GM23338 (cell line): ENCODE measurements around the gene SLC5A11. TPM values are rescaled to one million over a fixed set of nuclear protein-coding genes. Genes with fewer than 3 reads are reported as not detected.

Experiments used
- ATAC-seq: fragments of 200-7000 bp; cut with Tn5 transposase; 3 replicates; pipeline ENCODE4 v1.9.1; 2020
- DNase-seq: peaks from one replicate; pipeline ENCODE4 v3.0.0-alpha.2; 2015; ENCODE audit warnings: low spot score
- H2AFZ ChIP-seq: fragments of 200-600 bp; sonication (generic); 2 replicates; pipeline ENCODE4 v1.8.0; 2016; ENCODE audit warnings: antibody characterized with exemption, mild to moderate bottlenecking, moderate library complexity
- H3F3A ChIP-seq: fragments of 200-600 bp; sonication (generic); replicated peaks from 2 replicates; pipeline ENCODE4 v1.8.0; 2017; ENCODE audit warnings: antibody characterized with exemption, mixed run types, low read depth
- H3K27ac ChIP-seq: fragments of 200-600 bp; sonication (generic); 2 replicates; pipeline ENCODE4 v1.6.1; 2016; ENCODE audit warnings: low read depth
- H3K27me3 ChIP-seq: fragments of 200-600 bp; sonication (generic); 2 replicates; pipeline ENCODE4 v1.8.0; 2016; ENCODE audit warnings: mild to moderate bottlenecking, mixed run types, moderate library complexity; ENCODE audit not compliant: insufficient read depth
- H3K36me3 ChIP-seq: fragments of 200-600 bp; sonication (generic); 2 replicates; pipeline ENCODE4 v1.8.0; 2016; ENCODE audit warnings: mild to moderate bottlenecking; ENCODE audit not compliant: insufficient read depth
- H3K4me1 ChIP-seq: fragments of 200-600 bp; sonication (generic); 2 replicates; pipeline ENCODE4 v1.8.0; 2016; ENCODE audit warnings: mild to moderate bottlenecking, moderate library complexity; ENCODE audit not compliant: insufficient read depth
- H3K4me2 ChIP-seq: fragments of 200-600 bp; sonication (generic); 2 replicates; pipeline ENCODE4 v1.7.1; 2017; ENCODE audit warnings: mixed run types
- H3K4me3 ChIP-seq: fragments of 200-600 bp; sonication (generic); 2 replicates; pipeline ENCODE4 v1.6.1; 2016; ENCODE audit warnings: mixed run types
- H3K79me2 ChIP-seq: fragments of 200-600 bp; sonication (generic); replicated peaks from 2 replicates; pipeline ENCODE4 v1.8.0; 2017; ENCODE audit warnings: mild to moderate bottlenecking; ENCODE audit not compliant: insufficient read depth
- H3K9me2 ChIP-seq: fragments of 200-600 bp; sonication (generic); 2 replicates; pipeline ENCODE4 v1.8.0; 2017; ENCODE audit not compliant: insufficient read depth
- H4K20me1 ChIP-seq: fragments of 200-600 bp; sonication (generic); replicated peaks from 2 replicates; pipeline ENCODE4 v1.8.0; 2017; ENCODE audit warnings: mild to moderate bottlenecking; ENCODE audit not compliant: insufficient read depth
- H3K27ac Mint-ChIP-seq: 2 replicates; pipeline ENCODE4 v1.8.0; 2020; ENCODE audit warnings: inconsistent platforms, mild to moderate bottlenecking, moderate library complexity, mixed read lengths
- H3K27me3 Mint-ChIP-seq: 3 replicates; pipeline ENCODE4 v1.8.0; 2022; ENCODE audit warnings: low read depth, mild to moderate bottlenecking, moderate library complexity, mixed read lengths, inconsistent platforms; ENCODE audit not compliant: insufficient read depth, poor library complexity
- H3K36me3 Mint-ChIP-seq: 3 replicates; pipeline ENCODE4 v1.8.0; 2021; ENCODE audit warnings: low read depth, mild to moderate bottlenecking, inconsistent platforms, moderate library complexity, mixed read lengths
- H3K4me1 Mint-ChIP-seq: 3 replicates; pipeline ENCODE4 v1.8.0; 2020; ENCODE audit warnings: mild to moderate bottlenecking, inconsistent platforms, mixed read lengths
- H3K4me3 Mint-ChIP-seq: 3 replicates; pipeline ENCODE4 v1.8.0; 2021; ENCODE audit warnings: moderate library complexity, mild to moderate bottlenecking, inconsistent platforms, mixed read lengths
- H3K9me3 Mint-ChIP-seq: 3 replicates; pipeline ENCODE4 v1.8.0; 2020; ENCODE audit warnings: moderate library complexity, mild to moderate bottlenecking, inconsistent platforms, mixed read lengths
- CREB1 ChIP-seq: fragments of 250-450 bp; sonication (Bioruptor Pico); IDR thresholded peaks from 2 replicates; pipeline ENCODE4 v1.5.0; 2020; ENCODE audit warnings: low read depth, mild to moderate bottlenecking, moderate library complexity
- EZH2 ChIP-seq: fragments of 200-600 bp; sonication (generic); IDR thresholded peaks from one replicate; pipeline ENCODE4 v1.8.0; 2017; ENCODE audit warnings: antibody characterized with exemption, mild to moderate bottlenecking, low read depth; ENCODE audit not compliant: unreplicated experiment
- EZH2phosphoT487 ChIP-seq: fragments of 200-600 bp; sonication (generic); IDR thresholded peaks from one replicate; pipeline ENCODE4 v1.8.1; 2018; ENCODE audit warnings: antibody characterized with exemption; ENCODE audit not compliant: unreplicated experiment
- JUNB ChIP-seq: IDR thresholded peaks from one replicate; pipeline ENCODE4 v1.6.1; 2016; ENCODE audit warnings: antibody characterized with exemption; ENCODE audit not compliant: unreplicated experiment
- NANOG ChIP-seq: IDR thresholded peaks from 2 replicates; pipeline ENCODE4 v1.6.1; 2016; ENCODE audit warnings: antibody characterized with exemption, borderline replicate concordance
- POLR2AphosphoS5 ChIP-seq: IDR thresholded peaks from 2 replicates; pipeline ENCODE4 v1.6.1; 2016; ENCODE audit warnings: antibody characterized with exemption, low read depth
- STAT1 ChIP-seq: IDR thresholded peaks from one replicate; pipeline ENCODE4 v1.6.1; 2016; ENCODE audit warnings: antibody characterized with exemption; ENCODE audit not compliant: unreplicated experiment
- ZNF114 ChIP-seq: fragments of 250-450 bp; sonication (Bioruptor Pico); IDR thresholded peaks from 2 replicates; pipeline ENCODE4 v1.5.0; 2020; ENCODE audit warnings: mild to moderate bottlenecking, moderate library complexity
- ZNF331 ChIP-seq: fragments of 250-450 bp; sonication (Bioruptor Pico); IDR thresholded peaks from 2 replicates; pipeline ENCODE4 v1.5.0; 2020; ENCODE audit warnings: low read depth, mild to moderate bottlenecking, moderate library complexity
- polyA plus RNA-seq: library from polyadenylated mRNA; unstranded; fragments of >200 nt; fragmentation: Nextera tagmentation; extraction: Ambion mirVana; gene quantifications from 2 replicates; pipeline ENCODE4 v1.2.1, GENCODE V29; 2016
- total RNA-seq: library from RNA; depleted of rRNA; stranded (reverse); fragments of >200 nt; shearing (Covaris generic); gene quantifications from 2 replicates; pipeline ENCODE4 v1.2.3, GENCODE V29; 2014
- TF ChIP-seq, protein P1 (sequence below): IDR thresholded peaks from 2 replicates; pipeline ENCODE4 v1.6.1; 2016; ENCODE audit warnings: antibody characterized with exemption
- TF ChIP-seq, protein P2 (sequence below): IDR thresholded peaks from one replicate; pipeline ENCODE4 v1.6.1; 2018; ENCODE audit warnings: antibody characterized with exemption; ENCODE audit not compliant: unreplicated experiment

The SLC5A11 gene
- total and polyA plus RNA-seq, 2 experiments from 2014 or later: 0.07 TPM; not detected in 1

- TF ChIP-seq, protein P1, sequence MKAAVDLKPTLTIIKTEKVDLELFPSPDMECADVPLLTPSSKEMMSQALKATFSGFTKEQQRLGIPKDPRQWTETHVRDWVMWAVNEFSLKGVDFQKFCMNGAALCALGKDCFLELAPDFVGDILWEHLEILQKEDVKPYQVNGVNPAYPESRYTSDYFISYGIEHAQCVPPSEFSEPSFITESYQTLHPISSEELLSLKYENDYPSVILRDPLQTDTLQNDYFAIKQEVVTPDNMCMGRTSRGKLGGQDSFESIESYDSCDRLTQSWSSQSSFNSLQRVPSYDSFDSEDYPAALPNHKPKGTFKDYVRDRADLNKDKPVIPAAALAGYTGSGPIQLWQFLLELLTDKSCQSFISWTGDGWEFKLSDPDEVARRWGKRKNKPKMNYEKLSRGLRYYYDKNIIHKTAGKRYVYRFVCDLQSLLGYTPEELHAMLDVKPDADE: no peak
Observed at GRCh38 chr16:24853169-24853824, 7.5 kb downstream of the SLC5A11 start (continued).

GRCh38 chr16:24853830-24854229, 8.1 kb downstream of the SLC5A11 start:
- H2AFZ ChIP-seq: peak overlapping the region; percentile 91

DNA sequence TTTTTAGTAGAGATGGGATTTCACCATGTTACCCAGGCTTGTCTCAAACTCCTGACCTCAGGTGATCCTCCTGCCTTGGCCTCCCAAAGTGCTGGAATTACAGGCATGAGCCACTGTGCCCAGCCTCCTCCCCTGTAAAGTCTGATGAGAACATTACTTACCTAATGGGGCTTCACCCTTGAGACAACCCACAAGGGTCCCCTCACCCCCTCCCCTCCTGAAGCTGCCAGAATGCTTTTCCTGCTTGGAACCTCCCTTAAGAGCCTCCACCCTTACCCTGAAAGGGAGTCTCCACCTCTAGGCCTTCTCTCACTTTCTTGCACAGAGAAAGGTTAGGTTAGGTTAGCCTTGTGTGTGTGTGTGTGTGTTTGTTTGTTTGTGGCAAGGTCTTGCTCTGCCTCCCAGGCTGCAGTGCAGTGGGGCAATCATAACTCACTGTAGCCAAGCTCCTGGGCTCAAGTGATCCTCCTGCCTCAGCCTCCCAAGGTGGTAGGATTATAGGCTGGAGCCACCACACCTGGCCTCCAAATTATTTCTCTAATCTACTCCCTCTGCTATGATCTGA, 8.9 kb downstream of the SLC5A11 start:
- Histone ChIP-seq H3K4me1 (no peaks in the 10 kb centered on the region), H3F3A (no peaks in the 10 kb centered on the region), H3K27me3 (no peaks in the 10 kb centered on the region), H3K9me2 (no peaks in the 10 kb centered on the region), H3K4me3 (no peak overlapping the region), H3K79me2 (no peaks in the 10 kb centered on the region), H4K20me1 (no peaks in the 10 kb centered on the region; the same call in 1 of the 2 replicates), H3K27ac (no peak overlapping the region), H2AFZ (no peak overlapping the region), H3K4me2 (no peak overlapping the region), H3K36me3 (no peaks in the 10 kb centered on the region)
- no peak overlapping the region for H3K4me3 Mint-ChIP-seq
- ATAC-seq (no peak), DNase-seq (no peak)
- H3K27ac Mint-ChIP-seq: no peak overlapping the region
- H3K27me3 Mint-ChIP-seq: peaks cover 3% of the 10 kb centered on the region
- H3K4me1 Mint-ChIP-seq: no peaks in the 10 kb centered on the region; the same call in 2 of the 3 replicates
- no peaks in the 10 kb centered on the region for H3K36me3 Mint-ChIP-seq
- no peaks in the 10 kb centered on the region for H3K9me3 Mint-ChIP-seq
- no peak for TF ChIP-seq POLR2AphosphoS5
- TF ChIP-seq ZNF114 (CRISPR knock-in tag): no peak
- no peak for TF ChIP-seq ZNF331
- TF ChIP-seq, protein P2, sequence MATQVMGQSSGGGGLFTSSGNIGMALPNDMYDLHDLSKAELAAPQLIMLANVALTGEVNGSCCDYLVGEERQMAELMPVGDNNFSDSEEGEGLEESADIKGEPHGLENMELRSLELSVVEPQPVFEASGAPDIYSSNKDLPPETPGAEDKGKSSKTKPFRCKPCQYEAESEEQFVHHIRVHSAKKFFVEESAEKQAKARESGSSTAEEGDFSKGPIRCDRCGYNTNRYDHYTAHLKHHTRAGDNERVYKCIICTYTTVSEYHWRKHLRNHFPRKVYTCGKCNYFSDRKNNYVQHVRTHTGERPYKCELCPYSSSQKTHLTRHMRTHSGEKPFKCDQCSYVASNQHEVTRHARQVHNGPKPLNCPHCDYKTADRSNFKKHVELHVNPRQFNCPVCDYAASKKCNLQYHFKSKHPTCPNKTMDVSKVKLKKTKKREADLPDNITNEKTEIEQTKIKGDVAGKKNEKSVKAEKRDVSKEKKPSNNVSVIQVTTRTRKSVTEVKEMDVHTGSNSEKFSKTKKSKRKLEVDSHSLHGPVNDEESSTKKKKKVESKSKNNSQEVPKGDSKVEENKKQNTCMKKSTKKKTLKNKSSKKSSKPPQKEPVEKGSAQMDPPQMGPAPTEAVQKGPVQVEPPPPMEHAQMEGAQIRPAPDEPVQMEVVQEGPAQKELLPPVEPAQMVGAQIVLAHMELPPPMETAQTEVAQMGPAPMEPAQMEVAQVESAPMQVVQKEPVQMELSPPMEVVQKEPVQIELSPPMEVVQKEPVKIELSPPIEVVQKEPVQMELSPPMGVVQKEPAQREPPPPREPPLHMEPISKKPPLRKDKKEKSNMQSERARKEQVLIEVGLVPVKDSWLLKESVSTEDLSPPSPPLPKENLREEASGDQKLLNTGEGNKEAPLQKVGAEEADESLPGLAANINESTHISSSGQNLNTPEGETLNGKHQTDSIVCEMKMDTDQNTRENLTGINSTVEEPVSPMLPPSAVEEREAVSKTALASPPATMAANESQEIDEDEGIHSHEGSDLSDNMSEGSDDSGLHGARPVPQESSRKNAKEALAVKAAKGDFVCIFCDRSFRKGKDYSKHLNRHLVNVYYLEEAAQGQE: no peak
- no peak for TF ChIP-seq STAT1
- TF ChIP-seq EZH2phosphoT487: no peak
- no peak for TF ChIP-seq EZH2
- TF ChIP-seq NANOG: no peak
- TF ChIP-seq, protein P1: no peak

More at GRCh38 chr16:24853830-24854229, 8.1 kb downstream of the SLC5A11 start:
- Mint-ChIP-seq H3K4me3 (no peak overlapping the region), H3K9me3 (no peaks in the 10 kb centered on the region), H3K27ac (no peak overlapping the region), H3K27me3 (peaks cover 3% of the 10 kb centered on the region), H3K4me1 (no peaks in the 10 kb centered on the region; the same call in 2 of the 3 replicates), H3K36me3 (no peaks in the 10 kb centered on the region)
- H3F3A ChIP-seq: no peaks in the 10 kb centered on the region
- no peak overlapping the region for H3K27ac ChIP-seq
- H3K9me2 ChIP-seq: no peaks in the 10 kb centered on the region
- H3K36me3 ChIP-seq: no peaks in the 10 kb centered on the region
- no peak overlapping the region for H3K4me3 ChIP-seq
- ATAC-seq (peak; percentile 49), DNase-seq (peak; percentile 28)
- no peaks in the 10 kb centered on the region; the same call in 1 of the 2 replicates for H4K20me1 ChIP-seq
- TF ChIP-seq JUNB (no peak), CREB1 (CRISPR knock-in tag) (no peak), POLR2AphosphoS5 (no peak)
- TF ChIP-seq, protein P1: no peak
- no peaks in the 10 kb centered on the region for H3K79me2 ChIP-seq
- H3K4me2 ChIP-seq: no peak overlapping the region; the same call in 1 of the 2 replicates
- no peaks in the 10 kb centered on the region for H3K4me1 ChIP-seq
- no peaks in the 10 kb centered on the region for H3K27me3 ChIP-seq
